GM10266 (cell line): ENCODE data around the gene CDCP1.

Experiments used
- DNase-seq: peaks from one replicate; pipeline ENCODE4 v3.0.0; 2012; ENCODE audit errors: extremely low spot score
- TF ChIP-seq, protein P1 (sequence below): IDR thresholded peaks from 2 replicates; pipeline ENCODE4 v1.5.1; 2012; ENCODE audit warnings: mild to moderate bottlenecking, low read depth; ENCODE audit not compliant: control insufficient read depth, insufficient read depth; ENCODE audit errors: missing control alignments

CDCP1 gene

DNA sequence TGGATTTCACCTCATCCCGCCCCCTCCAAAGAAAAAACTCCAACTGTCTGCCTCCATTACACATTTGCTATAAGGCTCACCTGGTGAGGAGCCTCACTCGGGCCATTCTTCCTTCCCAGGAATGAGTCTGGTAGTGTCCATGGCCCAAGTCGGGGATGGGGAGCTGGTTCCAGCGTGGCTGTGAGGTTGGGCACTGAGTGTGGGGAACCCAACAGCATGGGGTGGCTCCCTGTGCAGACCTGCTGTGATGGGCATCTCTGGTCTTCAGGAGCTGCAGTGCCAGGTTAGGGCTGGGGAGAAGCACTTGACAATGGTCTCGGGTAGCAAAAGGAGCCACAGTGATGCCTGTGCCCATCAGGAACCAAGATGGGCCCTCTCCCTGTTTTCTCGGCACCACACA, 40.7 kb upstream of the CDCP1 start:
- TF ChIP-seq, protein P1, sequence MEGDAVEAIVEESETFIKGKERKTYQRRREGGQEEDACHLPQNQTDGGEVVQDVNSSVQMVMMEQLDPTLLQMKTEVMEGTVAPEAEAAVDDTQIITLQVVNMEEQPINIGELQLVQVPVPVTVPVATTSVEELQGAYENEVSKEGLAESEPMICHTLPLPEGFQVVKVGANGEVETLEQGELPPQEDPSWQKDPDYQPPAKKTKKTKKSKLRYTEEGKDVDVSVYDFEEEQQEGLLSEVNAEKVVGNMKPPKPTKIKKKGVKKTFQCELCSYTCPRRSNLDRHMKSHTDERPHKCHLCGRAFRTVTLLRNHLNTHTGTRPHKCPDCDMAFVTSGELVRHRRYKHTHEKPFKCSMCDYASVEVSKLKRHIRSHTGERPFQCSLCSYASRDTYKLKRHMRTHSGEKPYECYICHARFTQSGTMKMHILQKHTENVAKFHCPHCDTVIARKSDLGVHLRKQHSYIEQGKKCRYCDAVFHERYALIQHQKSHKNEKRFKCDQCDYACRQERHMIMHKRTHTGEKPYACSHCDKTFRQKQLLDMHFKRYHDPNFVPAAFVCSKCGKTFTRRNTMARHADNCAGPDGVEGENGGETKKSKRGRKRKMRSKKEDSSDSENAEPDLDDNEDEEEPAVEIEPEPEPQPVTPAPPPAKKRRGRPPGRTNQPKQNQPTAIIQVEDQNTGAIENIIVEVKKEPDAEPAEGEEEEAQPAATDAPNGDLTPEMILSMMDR: no peak
- no peak for DNase-seq

DNA sequence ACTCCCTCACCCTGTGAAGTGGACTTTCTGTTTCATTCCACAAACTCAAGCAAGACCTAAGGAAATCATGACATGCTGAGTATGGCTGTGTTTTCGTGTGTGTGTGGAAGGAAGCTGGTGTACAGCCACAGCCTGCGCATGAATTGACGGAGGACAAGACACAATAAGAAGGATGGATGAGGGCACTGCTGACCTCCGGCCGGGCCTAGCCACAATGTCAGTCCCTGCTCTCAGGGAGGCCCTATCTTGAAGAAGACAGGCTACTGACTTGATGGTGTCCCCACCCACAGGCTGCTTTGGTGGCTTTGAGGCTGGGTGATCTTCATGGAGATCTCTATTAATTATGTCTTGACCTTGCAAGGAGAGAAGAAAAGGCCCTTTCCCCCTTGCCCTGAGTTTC, 39.3 kb upstream of the CDCP1 start:
- DNase-seq: no peak

DNA sequence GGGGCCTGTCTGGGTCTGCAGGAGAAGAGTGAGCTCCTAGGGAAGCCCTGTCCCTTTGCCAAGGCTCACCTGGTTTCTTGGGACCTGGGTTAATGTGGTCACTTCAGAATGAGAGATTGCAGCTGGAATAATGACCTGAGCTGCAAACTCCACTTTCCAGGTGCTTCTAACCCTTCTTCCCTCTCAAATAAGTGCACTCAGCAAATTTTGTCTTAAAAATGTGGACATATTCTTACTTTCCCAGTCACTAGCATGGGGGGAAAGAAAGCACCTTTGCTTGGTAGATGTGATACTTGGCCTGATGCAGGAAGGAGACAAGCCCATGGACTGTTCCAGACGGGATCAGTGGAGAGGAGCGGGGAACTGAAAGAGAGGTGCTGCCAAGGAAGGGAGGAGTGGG, 38.9 kb upstream of the CDCP1 start:
- no peak for DNase-seq
- TF ChIP-seq, protein P1: no peak

More for the DNA sequence above, 39.3 kb upstream of the CDCP1 start:
- TF ChIP-seq, protein P1: no peak

DNA sequence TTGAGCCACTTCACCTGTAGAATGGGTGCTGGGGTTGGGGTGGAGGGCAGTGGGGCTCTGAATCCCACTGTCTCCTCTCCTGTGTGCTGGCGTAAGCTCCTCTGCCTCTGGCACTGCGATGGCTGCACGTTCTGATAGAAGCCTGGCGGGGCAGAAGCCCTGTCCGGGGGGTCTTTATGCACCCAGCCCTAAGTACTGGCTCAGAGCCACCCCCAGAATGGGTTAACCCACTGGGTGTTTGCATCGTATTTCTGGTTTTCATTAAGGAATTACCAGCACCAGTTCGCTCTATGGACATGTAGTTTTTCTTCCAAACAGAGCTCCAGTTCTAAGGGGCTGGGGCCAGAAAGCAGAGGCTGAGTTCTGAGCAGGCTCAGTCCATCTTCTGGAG, 37.7 kb upstream of the CDCP1 start:
- TF ChIP-seq, protein P1: no peak

DNA sequence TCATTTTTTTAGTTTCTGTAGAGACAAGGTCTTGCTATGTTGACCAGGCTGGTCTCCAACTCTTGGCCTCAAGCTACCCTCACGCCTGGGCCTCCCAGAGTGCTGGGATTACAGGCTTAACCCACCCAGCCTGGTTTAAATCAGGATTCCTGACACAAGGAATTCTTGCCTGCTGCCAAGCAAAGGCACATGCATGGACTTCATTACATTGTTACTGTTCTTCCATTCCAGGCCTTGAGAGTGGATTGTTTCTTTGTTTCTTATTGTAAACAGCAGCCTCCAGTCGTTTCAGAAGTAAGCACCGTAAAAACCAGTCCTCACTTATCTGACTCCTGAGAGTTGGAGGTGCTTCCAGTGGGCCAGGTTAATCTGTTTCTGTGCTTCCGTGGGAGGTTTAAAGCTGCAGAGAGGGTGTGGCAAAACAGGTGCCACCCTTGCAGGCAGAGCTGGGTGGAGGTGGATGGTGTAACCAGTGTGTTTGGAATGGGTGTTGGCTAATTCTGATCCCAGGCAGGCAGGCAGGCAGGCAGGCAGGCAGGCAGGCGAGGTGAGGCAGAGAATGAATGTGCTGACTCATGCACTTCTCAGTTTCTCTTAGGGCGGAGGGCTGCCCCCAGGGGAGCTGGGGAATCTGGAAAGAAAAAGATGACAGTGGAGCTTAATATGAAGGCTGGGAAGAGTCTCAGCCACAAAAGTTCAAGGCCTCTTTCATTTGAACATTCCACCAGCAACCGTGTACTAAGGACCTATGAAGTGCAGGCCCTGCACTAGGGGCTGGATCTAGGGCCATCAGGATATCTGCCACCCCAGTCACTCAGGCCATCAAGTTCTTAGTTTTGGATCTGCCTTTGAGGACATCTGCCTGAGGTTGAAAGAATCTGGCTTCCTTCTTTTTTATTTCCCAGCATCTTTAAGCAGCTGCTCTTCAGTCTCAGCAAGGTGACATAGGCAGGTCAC, 37.0 kb upstream of the CDCP1 start:
- DNase-seq: no peak

More for the DNA sequence above, 37.7 kb upstream of the CDCP1 start:
- no peak for DNase-seq

DNA sequence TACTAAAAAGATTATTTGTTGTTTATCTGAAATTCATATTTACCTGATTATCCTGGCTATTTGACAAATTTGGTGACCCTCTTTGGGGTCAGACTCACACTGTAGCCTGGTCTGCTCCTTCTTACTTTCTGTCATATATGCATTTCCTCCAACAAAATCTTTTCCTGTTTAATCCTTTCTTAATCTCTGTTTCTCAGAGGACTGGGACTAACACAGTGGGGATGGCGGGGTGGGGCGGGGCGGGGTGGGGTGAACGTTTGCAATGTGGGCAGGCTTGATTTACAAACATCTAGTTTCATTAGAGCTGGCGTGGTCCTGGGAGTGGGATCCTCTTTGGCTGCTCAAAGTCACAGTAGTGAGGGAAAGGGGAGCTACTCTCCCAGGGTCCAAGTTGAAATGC, 35.3 kb upstream of the CDCP1 start:
- no peak for DNase-seq
- TF ChIP-seq, protein P1: no peak

More for the DNA sequence above, 37.0 kb upstream of the CDCP1 start:
- TF ChIP-seq, protein P1: no peak

DNA sequence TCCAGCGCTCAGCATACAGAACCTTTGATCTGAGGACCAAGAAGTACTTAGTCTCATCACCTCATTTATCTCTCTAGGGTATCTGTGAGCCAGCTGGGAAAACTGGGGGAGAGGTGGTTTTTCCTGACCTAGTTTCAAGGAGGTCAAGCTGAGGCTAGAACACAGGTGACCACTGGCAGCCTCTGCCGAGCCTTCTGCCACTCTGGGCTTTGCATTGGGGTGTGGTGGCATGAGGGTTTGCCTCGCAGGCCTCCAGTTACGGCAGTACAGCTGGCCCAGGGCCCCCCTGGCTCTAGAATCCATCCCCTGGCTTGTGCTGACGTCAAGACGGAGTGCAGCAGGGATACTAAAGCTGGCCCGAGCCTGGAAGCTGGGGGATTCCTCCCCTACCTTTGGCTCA, 34.7 kb upstream of the CDCP1 start:
- TF ChIP-seq, protein P1: no peak
- DNase-seq: no peak
